Parathyroid adenoma (tissue), 2 donors: ENCODE results near the gene ADH1A.

Experiments used
- H2AFZ ChIP-seq: fragments of 300-600 bp; sonication (generic); one replicate; pipeline ENCODE4 v1.7.0; 2017; ENCODE audit warnings: antibody characterized with exemption, mild to moderate bottlenecking
- H3K27ac ChIP-seq: fragments of 300-600 bp; sonication (generic); one replicate; pipeline ENCODE4 v1.7.0; 2017
- H3K27me3 ChIP-seq: fragments of 300-600 bp; sonication (generic); one replicate; pipeline ENCODE4 v1.7.0; 2017; ENCODE audit warnings: low read length; ENCODE audit not compliant: control insufficient read depth, insufficient read depth
- H3K36me3 ChIP-seq: fragments of 300-600 bp; sonication (generic); one replicate; pipeline ENCODE4 v1.7.0; 2017; ENCODE audit warnings: low read length; ENCODE audit not compliant: control insufficient read depth, insufficient read depth
- H3K4me1 ChIP-seq: fragments of 300-600 bp; sonication (generic); one replicate; pipeline ENCODE4 v1.7.0; 2017; ENCODE audit warnings: control low read depth
- H3K4me2 ChIP-seq: fragments of 300-600 bp; sonication (generic); one replicate; pipeline ENCODE4 v1.7.0; 2017; ENCODE audit warnings: low read length
- H3K4me3 ChIP-seq: fragments of 300-600 bp; sonication (generic); one replicate; pipeline ENCODE4 v1.7.0; 2017; ENCODE audit warnings: low read depth, low read length
- H3K79me2 ChIP-seq: fragments of 300-600 bp; sonication (generic); one replicate; pipeline ENCODE4 v1.7.0; 2017; ENCODE audit warnings: control low read depth
- H3K9ac ChIP-seq: fragments of 300-600 bp; sonication (generic); one replicate; pipeline ENCODE4 v1.7.0; 2017; ENCODE audit warnings: mild to moderate bottlenecking
- H3K9me3 ChIP-seq: fragments of 300-600 bp; sonication (generic); one replicate; pipeline ENCODE4 v1.7.0; 2017; ENCODE audit warnings: low read length; ENCODE audit not compliant: control insufficient read depth
- TF ChIP-seq, protein P1 (sequence below): fragments of 300-600 bp; sonication (generic); IDR thresholded peaks from one replicate; pipeline ENCODE4 v1.7.0; 2017; ENCODE audit warnings: antibody characterized with exemption, mild to moderate bottlenecking
- donor health status: primary hyperparathyroidism.

The ADH1A gene

DNA sequence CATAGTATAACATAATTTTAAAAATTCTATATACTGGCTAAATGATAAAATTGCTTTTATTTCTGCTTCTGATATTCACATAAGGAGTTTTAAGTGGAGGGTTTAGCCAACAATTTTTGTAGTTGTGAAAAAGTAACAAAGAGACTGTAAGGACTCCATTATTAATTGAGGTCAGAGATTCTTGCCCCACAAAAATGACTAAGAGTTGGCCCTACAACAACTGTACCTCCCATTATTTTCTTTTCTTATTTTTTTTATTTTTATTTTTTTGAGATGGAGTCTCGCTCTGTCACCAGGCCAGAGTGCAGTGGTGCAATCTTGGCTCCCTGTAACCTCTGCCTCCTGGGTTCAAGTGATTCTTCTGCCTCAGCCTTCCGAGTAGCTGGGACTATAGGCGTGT lies 39.9 kb upstream of the ADH1A start:
- Histone ChIP-seq H3K79me2 (no peaks in the 10 kb centered on the region), H3K36me3 (no peaks in the 10 kb centered on the region), H3K4me3 (no peak overlapping the region), H3K4me1 (no peaks in the 10 kb centered on the region), H3K9ac (no peak overlapping the region), H3K27me3 (no peaks in the 10 kb centered on the region), H3K9me3 (no peaks in the 10 kb centered on the region), H3K4me2 (no peak overlapping the region), H3K27ac (no peak overlapping the region), H2AFZ (no peak overlapping the region)
- TF ChIP-seq, protein P1, sequence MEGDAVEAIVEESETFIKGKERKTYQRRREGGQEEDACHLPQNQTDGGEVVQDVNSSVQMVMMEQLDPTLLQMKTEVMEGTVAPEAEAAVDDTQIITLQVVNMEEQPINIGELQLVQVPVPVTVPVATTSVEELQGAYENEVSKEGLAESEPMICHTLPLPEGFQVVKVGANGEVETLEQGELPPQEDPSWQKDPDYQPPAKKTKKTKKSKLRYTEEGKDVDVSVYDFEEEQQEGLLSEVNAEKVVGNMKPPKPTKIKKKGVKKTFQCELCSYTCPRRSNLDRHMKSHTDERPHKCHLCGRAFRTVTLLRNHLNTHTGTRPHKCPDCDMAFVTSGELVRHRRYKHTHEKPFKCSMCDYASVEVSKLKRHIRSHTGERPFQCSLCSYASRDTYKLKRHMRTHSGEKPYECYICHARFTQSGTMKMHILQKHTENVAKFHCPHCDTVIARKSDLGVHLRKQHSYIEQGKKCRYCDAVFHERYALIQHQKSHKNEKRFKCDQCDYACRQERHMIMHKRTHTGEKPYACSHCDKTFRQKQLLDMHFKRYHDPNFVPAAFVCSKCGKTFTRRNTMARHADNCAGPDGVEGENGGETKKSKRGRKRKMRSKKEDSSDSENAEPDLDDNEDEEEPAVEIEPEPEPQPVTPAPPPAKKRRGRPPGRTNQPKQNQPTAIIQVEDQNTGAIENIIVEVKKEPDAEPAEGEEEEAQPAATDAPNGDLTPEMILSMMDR, result no peak

GRCh38 chr4:99329876-99330275 lies 39.1 kb upstream of the ADH1A start:
- no peaks in the 10 kb centered on the region for H3K79me2 ChIP-seq
- TF ChIP-seq, protein P1, result no peak
- no peaks in the 10 kb centered on the region for H3K36me3 ChIP-seq
- H3K9ac ChIP-seq, result no peak overlapping the region
- no peaks in the 10 kb centered on the region for H3K4me1 ChIP-seq
- no peak overlapping the region for H3K4me3 ChIP-seq
- no peak overlapping the region for H3K4me2 ChIP-seq
- no peaks in the 10 kb centered on the region for H3K9me3 ChIP-seq
- no peak overlapping the region for H2AFZ ChIP-seq
- H3K27ac ChIP-seq, result no peak overlapping the region
- H3K27me3 ChIP-seq, result no peaks in the 10 kb centered on the region

DNA sequence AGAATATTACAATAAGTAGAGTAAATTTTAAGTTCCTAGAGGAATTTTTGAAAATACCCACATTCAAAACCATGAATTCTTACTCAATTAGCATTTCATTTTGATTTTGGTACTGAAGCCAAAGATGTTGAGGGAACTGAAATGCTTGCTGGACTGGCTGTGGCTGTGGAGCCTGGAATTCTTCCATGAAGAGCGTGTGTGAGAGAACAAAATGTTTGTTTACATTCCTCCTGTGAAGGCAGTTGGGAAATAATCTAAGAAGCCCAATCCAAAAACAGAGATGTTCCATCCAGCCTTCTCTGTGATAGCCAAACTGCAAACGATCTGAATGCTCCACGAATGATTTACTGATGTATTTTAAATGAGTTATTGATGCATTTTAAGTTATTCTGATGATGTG lies 34.2 kb upstream of the ADH1A start:
- Histone ChIP-seq H3K4me1 (no peaks in the 10 kb centered on the region), H2AFZ (no peak overlapping the region), H3K4me3 (no peak overlapping the region), H3K9ac (no peak overlapping the region), H3K27ac (no peak overlapping the region), H3K79me2 (no peaks in the 10 kb centered on the region), H3K27me3 (no peaks in the 10 kb centered on the region), H3K9me3 (no peaks in the 10 kb centered on the region), H3K36me3 (no peaks in the 10 kb centered on the region), H3K4me2 (no peak overlapping the region)
- TF ChIP-seq, protein P1, result no peak

- no peak overlapping the region for H3K4me2 ChIP-seq
Observed at GRCh38 chr4:99324361-99324760, 33.6 kb upstream of the ADH1A start.

GRCh38 chr4:99323756-99324155 lies 33.0 kb upstream of the ADH1A start:
- Histone ChIP-seq H3K79me2 (no peaks in the 10 kb centered on the region), H3K27me3 (no peaks in the 10 kb centered on the region), H3K36me3 (no peaks in the 10 kb centered on the region), H3K9me3 (no peaks in the 10 kb centered on the region), H3K4me3 (no peak overlapping the region), H3K9ac (no peak overlapping the region), H3K4me2 (no peak overlapping the region), H3K4me1 (no peaks in the 10 kb centered on the region), H2AFZ (no peak overlapping the region), H3K27ac (no peak overlapping the region)
- TF ChIP-seq, protein P1, result no peak

More at GRCh38 chr4:99324361-99324760, 33.6 kb upstream of the ADH1A start:
- Histone ChIP-seq H3K4me1 (no peaks in the 10 kb centered on the region), H3K79me2 (no peaks in the 10 kb centered on the region), H2AFZ (no peak overlapping the region), H3K4me3 (no peak overlapping the region), H3K36me3 (no peaks in the 10 kb centered on the region), H3K27ac (no peak overlapping the region), H3K9ac (no peak overlapping the region), H3K27me3 (no peaks in the 10 kb centered on the region), H3K9me3 (no peaks in the 10 kb centered on the region)
- TF ChIP-seq, protein P1, result no peak
